Trophoblast cell (in vitro differentiated cells and primary cell): ENCODE results near the gene PACS2.
"Not testable (repeated sequence)": the region's sequence is repeated elsewhere in the genome, so short reads cannot be mapped to it uniquely, and the experiment has no call there.

ENCODE experiments used
- DNase-seq, 2 donors: peaks; one replicate each; pipeline ENCODE4 v3.0.0-alpha.2; 2016
- H2AFZ ChIP-seq: 2 replicates; pipeline ENCODE4 v1.6.1; 2013; ENCODE audit warnings: low read length, moderate library complexity, mild to moderate bottlenecking; ENCODE audit not compliant: insufficient read depth, poor library complexity
- H2AK5ac ChIP-seq: 2 replicates; pipeline ENCODE4 v1.6.1; 2013; ENCODE audit warnings: mild to moderate bottlenecking, low read length
- H2BK120ac ChIP-seq: 2 replicates; pipeline ENCODE4 v1.6.1; 2013; ENCODE audit warnings: low read length, mild to moderate bottlenecking, moderate library complexity; ENCODE audit not compliant: insufficient read depth, poor library complexity
- H2BK12ac ChIP-seq: 2 replicates; pipeline ENCODE4 v1.6.1; 2013; ENCODE audit warnings: mild to moderate bottlenecking, low read length, moderate library complexity
- H2BK5ac ChIP-seq: 2 replicates; pipeline ENCODE4 v1.6.1; 2013; ENCODE audit warnings: low read length, low read depth, moderate library complexity, mild to moderate bottlenecking; ENCODE audit not compliant: poor library complexity
- H3K14ac ChIP-seq: 2 replicates; pipeline ENCODE4 v1.6.1; 2013; ENCODE audit warnings: mild to moderate bottlenecking, low read length
- H3K18ac ChIP-seq: 2 replicates; pipeline ENCODE4 v1.6.1; 2013; ENCODE audit warnings: mild to moderate bottlenecking, low read length
- H3K23ac ChIP-seq: 2 replicates; pipeline ENCODE4 v1.6.1; 2013; ENCODE audit warnings: low read length
- H3K27ac ChIP-seq: 2 replicates; pipeline ENCODE4 v1.5.1; 2013; ENCODE audit warnings: low read depth, mild to moderate bottlenecking, inconsistent platforms, low read length, moderate library complexity
- H3K27me3 ChIP-seq: 2 replicates; pipeline ENCODE4 v1.6.1; 2013; ENCODE audit warnings: inconsistent platforms, mild to moderate bottlenecking, low read length, moderate library complexity; ENCODE audit not compliant: insufficient read depth
- H3K36me3 ChIP-seq, 2 experiments: 1 replicate in 1 of 2; 2 replicates in 1 of 2; pipeline ENCODE4 v1.6.1; 2013; ENCODE audit warnings: low read length in 2 of 2, mild to moderate bottlenecking in 2 of 2, moderate library complexity in 1 of 2; ENCODE audit not compliant: insufficient read depth in 2 of 2, control insufficient read depth in 1 of 2
- H3K4ac ChIP-seq: 2 replicates; pipeline ENCODE4 v1.6.1; 2013; ENCODE audit warnings: low read depth, mild to moderate bottlenecking, low read length, moderate library complexity
- H3K4me1 ChIP-seq, 2 experiments: 1 replicate in 1 of 2; 2 replicates in 1 of 2; pipeline ENCODE4 v1.6.1; 2013; ENCODE audit warnings: low read length in 2 of 2, mild to moderate bottlenecking in 2 of 2, moderate library complexity in 1 of 2; ENCODE audit not compliant: insufficient read depth in 2 of 2, control insufficient read depth in 1 of 2
- H3K4me2 ChIP-seq: 2 replicates; pipeline ENCODE4 v1.6.1; 2013; ENCODE audit warnings: inconsistent platforms, mild to moderate bottlenecking, low read length, moderate library complexity
- H3K4me3 ChIP-seq: 2 replicates; pipeline ENCODE4 v1.5.1; 2013; ENCODE audit warnings: mild to moderate bottlenecking, low read depth, low read length, inconsistent platforms
- H3K79me1 ChIP-seq: one replicate; pipeline ENCODE4 v1.6.1; 2013; ENCODE audit warnings: low read length
- H3K79me2 ChIP-seq: 2 replicates; pipeline ENCODE4 v1.6.1; 2013; ENCODE audit warnings: low read length, mild to moderate bottlenecking; ENCODE audit not compliant: control insufficient read depth, insufficient read depth, poor library complexity
- H3K9ac ChIP-seq: 2 replicates; pipeline ENCODE4 v1.6.1; 2013; ENCODE audit warnings: mild to moderate bottlenecking, low read length
- H3K9me3 ChIP-seq: 2 replicates; pipeline ENCODE4 v1.6.1; 2013; ENCODE audit warnings: low read depth, mild to moderate bottlenecking, control low read depth, inconsistent platforms, low read length; ENCODE audit not compliant: insufficient read depth
- H4K12ac ChIP-seq: 2 replicates; pipeline ENCODE4 v1.6.1; 2013; ENCODE audit warnings: low read depth, mild to moderate bottlenecking, low read length, moderate library complexity
- H4K8ac ChIP-seq: 2 replicates; pipeline ENCODE4 v1.6.1; 2013; ENCODE audit warnings: low read depth, mild to moderate bottlenecking, low read length, moderate library complexity
- H4K91ac ChIP-seq: one replicate; pipeline ENCODE4 v1.6.1; 2013; ENCODE audit warnings: low read depth, mild to moderate bottlenecking, low read length, moderate library complexity
- WGBS: extraction: QIAGEN DNeasy Blood & Tissue Kit; methylation state at CpG from one replicate; pipeline ENCODE4 v1.1.7; 2013; ENCODE audit warnings: missing lambda C conversion rate; ENCODE audit not compliant: insufficient read length, insufficient coverage; ENCODE audit errors: extremely low coverage; 5-methylcytosine and 5-hydroxymethylcytosine counted together

PACS2 gene

DNA sequence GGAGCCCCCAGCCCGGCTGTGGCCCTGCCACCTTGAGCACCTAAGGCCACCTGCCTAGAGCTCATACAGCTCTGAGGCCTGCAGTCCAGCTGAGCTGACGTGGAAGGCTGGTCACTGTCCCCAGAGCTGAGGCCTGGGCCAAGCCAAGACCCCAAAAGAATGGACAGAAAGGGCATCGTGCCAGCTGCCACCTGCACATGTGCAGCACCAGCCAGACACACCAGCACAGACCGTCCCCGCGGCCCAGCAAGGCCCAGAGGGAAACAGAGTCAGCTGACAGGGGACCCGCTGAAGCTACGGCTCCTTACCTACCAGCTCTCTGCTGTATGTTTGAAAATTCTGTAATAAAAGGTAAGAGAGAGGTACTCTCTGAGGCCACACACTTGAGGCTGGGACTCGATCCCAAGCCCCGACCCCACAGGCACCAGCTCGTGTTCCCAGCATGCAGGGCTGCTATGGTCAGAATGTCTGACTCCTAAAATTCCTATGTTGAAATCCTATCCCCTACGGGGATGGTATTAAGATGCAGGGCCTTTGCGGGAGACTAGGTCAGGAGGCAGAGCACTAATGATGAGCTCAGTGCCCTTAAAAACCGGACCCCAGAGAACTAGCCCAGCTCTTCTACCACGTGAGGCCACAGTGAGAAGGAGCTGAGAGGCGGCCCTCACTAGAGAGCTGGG, 39.1 kb upstream of the PACS2 start:
- H3K9me3 ChIP-seq, result peaks cover 3% of the 10 kb centered on the region
- peaks cover 4 to 7% of the 10 kb centered on the region in 2 experiments for H3K4me1 ChIP-seq
- H4K91ac ChIP-seq, result no peak overlapping the region
- no peak overlapping the region for H3K4me2 ChIP-seq
- H2AFZ ChIP-seq, result no peak overlapping the region
- H4K12ac ChIP-seq, result peak overlapping the region; percentile 24
- no peak overlapping the region for H2BK12ac ChIP-seq
- H3K4me3 ChIP-seq, result no peak overlapping the region
- H3K27me3 ChIP-seq, result no peaks in the 10 kb centered on the region
- H3K4ac ChIP-seq, result no peak overlapping the region
- no peak overlapping the region for H2BK5ac ChIP-seq
- no peak overlapping the region for H3K27ac ChIP-seq
- no peak overlapping the region for H3K9ac ChIP-seq
- H3K18ac ChIP-seq, result peak overlapping the region; percentile 80
- no peaks in the 10 kb centered on the region for H3K79me2 ChIP-seq
- no peak overlapping the region for H2AK5ac ChIP-seq
- H3K23ac ChIP-seq, result no peak overlapping the region
- peak; percentile 70 to 88 for DNase-seq
- no peak overlapping the region for H4K8ac ChIP-seq
- no CpG with 5 or more reads among the region's 16 CpGs for WGBS
- peak overlapping the region; percentile 18 for H3K14ac ChIP-seq
- H3K79me1 ChIP-seq, result peaks cover 2% of the 10 kb centered on the region
- H2BK120ac ChIP-seq, result no peak overlapping the region
- peaks cover 0 to 10% of the 10 kb centered on the region in 2 experiments for H3K36me3 ChIP-seq

DNA sequence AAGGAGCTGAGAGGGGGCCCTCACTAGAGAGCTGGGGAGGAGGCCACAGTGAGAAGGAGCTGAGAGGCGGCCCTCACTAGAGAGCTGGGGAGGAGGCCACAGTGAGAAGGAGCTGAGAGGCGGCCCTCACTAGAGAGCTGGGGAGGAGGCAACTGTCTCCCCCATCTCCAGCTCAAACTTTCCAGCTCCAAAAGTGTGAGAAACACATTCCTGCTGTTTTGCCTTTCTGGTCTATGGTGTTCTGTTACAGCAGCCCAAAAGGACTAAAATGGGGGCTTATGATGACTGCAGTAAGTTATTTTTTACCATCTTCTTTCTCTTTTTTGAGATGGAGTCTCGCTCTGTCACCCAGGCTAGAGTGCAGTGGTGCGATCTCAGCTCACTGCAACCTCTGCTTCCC, 37.1 kb upstream of the PACS2 start:
- H2AFZ ChIP-seq, H3K79me1 ChIP-seq, H3K79me2 ChIP-seq, H2AK5ac ChIP-seq, H3K9me3 ChIP-seq, H3K27ac ChIP-seq, H3K27me3 ChIP-seq, H4K12ac ChIP-seq, H2BK5ac ChIP-seq, H3K36me3 ChIP-seq, H4K91ac ChIP-seq, H3K4me1 ChIP-seq, H3K4ac ChIP-seq, H4K8ac ChIP-seq, DNase-seq, H3K23ac ChIP-seq, H3K14ac ChIP-seq, H3K9ac ChIP-seq, H2BK120ac ChIP-seq, H3K4me3 ChIP-seq, H3K18ac ChIP-seq, H3K4me2 ChIP-seq, H2BK12ac ChIP-seq: not testable (repeated sequence)
- no CpG with 5 or more reads among the region's 4 CpGs for WGBS

DNA sequence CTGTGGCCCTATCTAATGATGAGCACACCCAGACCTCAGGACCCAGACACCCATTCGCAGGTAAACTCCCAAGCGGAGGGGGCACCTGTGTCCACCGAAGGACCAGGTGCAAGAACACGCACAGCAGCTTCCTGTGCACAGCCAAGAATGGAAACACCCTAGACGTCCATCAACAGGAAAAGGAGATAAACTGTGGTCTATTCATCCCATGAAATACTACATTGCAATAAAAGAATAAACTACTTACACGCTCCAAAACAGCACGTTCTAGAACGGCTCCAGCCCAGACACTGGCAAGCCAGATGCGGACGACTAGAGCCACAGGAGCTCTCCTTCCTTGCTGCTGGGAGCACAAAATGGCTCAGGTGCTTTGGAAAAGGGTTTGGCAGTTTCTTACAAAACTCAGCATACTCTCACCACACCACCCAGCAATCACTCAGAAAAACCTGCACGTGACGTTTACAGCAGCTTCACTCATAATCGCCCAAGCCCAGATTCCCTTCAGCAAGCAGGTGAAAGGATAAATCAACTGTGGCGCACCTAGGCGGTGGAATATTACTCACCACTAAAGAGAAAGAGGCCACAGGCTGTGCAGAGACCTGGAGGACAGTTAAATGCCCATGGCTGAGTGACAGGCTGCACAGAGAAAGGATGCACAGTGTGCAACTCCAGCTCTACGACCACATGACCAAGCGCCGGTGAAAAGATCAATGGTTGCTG, 34.7 kb upstream of the PACS2 start:
- no peak overlapping the region for H3K9ac ChIP-seq
- no peak overlapping the region for H4K91ac ChIP-seq
- no peaks in the 10 kb centered on the region for H3K9me3 ChIP-seq
- H3K79me2 ChIP-seq, result no peaks in the 10 kb centered on the region
- no peak overlapping the region for H2AFZ ChIP-seq
- no peak overlapping the region for H3K27ac ChIP-seq
- H2BK5ac ChIP-seq, result no peak overlapping the region
- no peak overlapping the region for H4K12ac ChIP-seq
- H3K23ac ChIP-seq, result no peak overlapping the region
- no peak overlapping the region for H3K18ac ChIP-seq
- H3K14ac ChIP-seq, result no peak overlapping the region
- no peak for DNase-seq
- no peak overlapping the region for H3K4me2 ChIP-seq
- no peaks in the 10 kb centered on the region for H3K27me3 ChIP-seq
- H2BK120ac ChIP-seq, result no peak overlapping the region
- H3K4me3 ChIP-seq, result no peak overlapping the region
- peaks cover 2% of the 10 kb centered on the region for H3K79me1 ChIP-seq
- H2BK12ac ChIP-seq, result no peak overlapping the region
- no peak overlapping the region for H3K4ac ChIP-seq
- H3K36me3 ChIP-seq, result peaks cover 0 to 2% of the 10 kb centered on the region in 2 experiments
- no CpG with 5 or more reads among the region's 18 CpGs for WGBS
- H3K4me1 ChIP-seq, result peaks cover 0 to 3% of the 10 kb centered on the region in 2 experiments
- no peak overlapping the region for H4K8ac ChIP-seq
- no peak overlapping the region for H2AK5ac ChIP-seq

DNA sequence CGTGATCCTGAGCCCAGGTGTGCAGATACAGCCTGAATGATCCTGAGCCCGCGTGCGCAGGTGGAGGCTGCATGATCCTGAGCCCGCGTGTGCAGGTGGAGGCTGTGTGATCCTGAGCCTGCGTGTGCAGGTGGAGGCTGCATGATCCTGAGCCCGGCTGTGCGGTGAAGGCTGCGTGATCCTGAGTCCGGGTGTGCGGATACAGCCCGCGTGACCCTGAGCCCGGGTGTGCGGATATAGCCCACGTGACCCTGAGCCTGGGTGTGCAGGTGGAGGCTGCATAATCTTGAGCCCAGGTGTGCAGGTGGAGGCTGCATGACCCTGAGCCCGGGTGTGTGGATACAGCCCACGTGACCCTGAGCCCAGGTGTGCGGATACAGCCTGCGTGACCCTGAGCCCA, 34.0 kb upstream of the PACS2 start:
- peak overlapping the region; percentile 14 for H3K18ac ChIP-seq
- no CpG with 5 or more reads among the region's 21 CpGs for WGBS
- no peaks in the 10 kb centered on the region for H3K9me3 ChIP-seq
- no peak overlapping the region for H3K4ac ChIP-seq
- H3K14ac ChIP-seq, result no peak overlapping the region
- no peak overlapping the region for H3K23ac ChIP-seq
- H2AFZ ChIP-seq, result no peak overlapping the region
- no peaks in the 10 kb centered on the region for H3K4me1 ChIP-seq
- no peak overlapping the region for H2BK12ac ChIP-seq
- H3K79me2 ChIP-seq, result no peaks in the 10 kb centered on the region
- H2AK5ac ChIP-seq, result no peak overlapping the region
- no peak overlapping the region for H4K8ac ChIP-seq
- no peak overlapping the region for H3K4me3 ChIP-seq
- H3K79me1 ChIP-seq, result no peaks in the 10 kb centered on the region
- no peak overlapping the region for H2BK5ac ChIP-seq
- no peaks in the 10 kb centered on the region for H3K27me3 ChIP-seq
- no peak overlapping the region for H3K4me2 ChIP-seq
- H3K27ac ChIP-seq, result no peak overlapping the region
- H4K12ac ChIP-seq, result no peak overlapping the region
- no peak for DNase-seq
- peaks cover 0 to 5% of the 10 kb centered on the region in 2 experiments for H3K36me3 ChIP-seq
- H4K91ac ChIP-seq, result no peak overlapping the region
- H3K9ac ChIP-seq, result no peak overlapping the region
- H2BK120ac ChIP-seq, result no peak overlapping the region
